ENCODE measurements around the gene CCDC152.
A peak's percentile ranks its signal among the peaks of the same experiment; 100 is the strongest.

CCDC152 gene

DNA sequence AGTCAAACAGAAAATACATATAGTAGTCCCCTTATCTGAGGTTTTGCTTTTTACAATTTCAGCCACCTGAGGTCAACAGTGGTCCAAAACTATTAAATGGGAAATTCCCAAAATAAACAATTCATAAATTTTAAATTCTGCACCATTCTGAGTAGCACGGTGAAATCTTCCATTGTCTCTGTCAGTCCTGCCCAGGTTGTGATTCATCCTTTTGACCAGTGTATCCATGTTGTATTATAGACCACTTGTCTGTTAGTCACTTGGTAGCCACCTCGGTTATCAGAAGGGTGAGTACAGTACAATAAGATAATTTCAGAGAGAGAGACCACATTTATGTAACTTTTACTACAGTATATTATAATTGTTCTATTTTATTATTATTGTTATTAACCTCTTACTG, 2.8 kb downstream of the CCDC152 start:
- H3K4me3 ChIP-seq (ENCODE audit: low read depth, low read length) = no peak overlapping the region
- DNase-seq (ENCODE audit: low read depth) = no peak
- TF ChIP-seq, protein P1, sequence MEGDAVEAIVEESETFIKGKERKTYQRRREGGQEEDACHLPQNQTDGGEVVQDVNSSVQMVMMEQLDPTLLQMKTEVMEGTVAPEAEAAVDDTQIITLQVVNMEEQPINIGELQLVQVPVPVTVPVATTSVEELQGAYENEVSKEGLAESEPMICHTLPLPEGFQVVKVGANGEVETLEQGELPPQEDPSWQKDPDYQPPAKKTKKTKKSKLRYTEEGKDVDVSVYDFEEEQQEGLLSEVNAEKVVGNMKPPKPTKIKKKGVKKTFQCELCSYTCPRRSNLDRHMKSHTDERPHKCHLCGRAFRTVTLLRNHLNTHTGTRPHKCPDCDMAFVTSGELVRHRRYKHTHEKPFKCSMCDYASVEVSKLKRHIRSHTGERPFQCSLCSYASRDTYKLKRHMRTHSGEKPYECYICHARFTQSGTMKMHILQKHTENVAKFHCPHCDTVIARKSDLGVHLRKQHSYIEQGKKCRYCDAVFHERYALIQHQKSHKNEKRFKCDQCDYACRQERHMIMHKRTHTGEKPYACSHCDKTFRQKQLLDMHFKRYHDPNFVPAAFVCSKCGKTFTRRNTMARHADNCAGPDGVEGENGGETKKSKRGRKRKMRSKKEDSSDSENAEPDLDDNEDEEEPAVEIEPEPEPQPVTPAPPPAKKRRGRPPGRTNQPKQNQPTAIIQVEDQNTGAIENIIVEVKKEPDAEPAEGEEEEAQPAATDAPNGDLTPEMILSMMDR (IDR thresholded peaks at IDR 0.05; ENCODE audit: low read depth, low read length, missing control alignments) = no peak
- in situ Hi-C loops (cut with HindIII; ENCODE audit: low sequenced_read_pairs) = no loop called here

DNA sequence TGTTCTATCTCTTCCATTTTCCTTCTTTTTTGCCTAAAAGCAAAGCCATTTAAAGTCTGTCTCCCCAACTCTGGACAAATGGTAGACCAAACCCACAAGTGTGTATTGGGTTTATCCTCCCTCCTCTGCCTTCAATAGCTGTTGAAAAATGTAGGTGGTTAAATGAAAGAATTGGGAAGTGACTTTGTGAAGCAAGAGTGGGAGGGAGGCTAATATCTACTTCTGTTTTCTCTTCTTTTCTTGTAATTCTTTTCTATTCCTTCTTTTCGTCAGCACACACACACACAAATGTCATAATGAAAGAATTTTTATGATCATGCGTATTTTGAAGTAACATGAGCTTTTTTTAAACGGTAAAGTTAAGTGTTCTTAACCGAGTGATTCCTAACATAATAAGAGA, 3.8 kb downstream of the CCDC152 start:
- in situ Hi-C loops (cut with HindIII; ENCODE audit: low sequenced_read_pairs) = no loop called here
- no peak overlapping the region for H3K4me3 ChIP-seq (ENCODE audit: low read depth, low read length)
- DNase-seq (ENCODE audit: low read depth) = no peak
- TF ChIP-seq, protein P1 (IDR thresholded peaks at IDR 0.05; ENCODE audit: low read depth, low read length, missing control alignments) = no peak

DNA sequence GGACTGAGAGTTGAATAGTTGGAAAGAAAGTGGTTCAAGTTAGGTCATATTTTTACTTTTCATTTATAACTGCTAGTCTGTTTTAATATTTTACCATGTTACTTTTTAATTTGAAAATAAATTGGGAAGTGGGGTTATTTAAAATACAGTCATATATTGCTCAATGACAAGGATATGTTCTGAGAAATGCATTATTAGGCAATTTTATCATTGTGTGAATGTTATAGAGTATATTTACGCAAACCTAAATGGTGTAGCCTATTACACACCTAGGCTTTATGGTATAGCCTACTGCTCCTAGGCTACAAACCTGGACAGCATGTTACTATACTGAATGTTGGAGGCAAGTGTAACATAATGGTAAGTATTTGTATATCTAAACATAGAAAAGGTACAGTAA, 5.2 kb downstream of the CCDC152 start:
- no peak for DNase-seq (ENCODE audit: low read depth)
- no peak overlapping the region for H3K4me3 ChIP-seq (ENCODE audit: low read depth, low read length)
- TF ChIP-seq, protein P1 (IDR thresholded peaks at IDR 0.05; ENCODE audit: low read depth, low read length, missing control alignments) = no peak
- in situ Hi-C loops (cut with HindIII; ENCODE audit: low sequenced_read_pairs) = no loop called here

GRCh38 chr5:42767491-42768105, 11.0 kb downstream of the CCDC152 start:
- TF ChIP-seq, protein P1 (IDR thresholded peaks at IDR 0.05; ENCODE audit: low read depth, low read length, missing control alignments) = peak; percentile 16
- DNase-seq (ENCODE audit: low read depth) = peak; percentile 20
- no peak overlapping the region for H3K4me3 ChIP-seq (ENCODE audit: low read depth, low read length)
- in situ Hi-C loops (cut with HindIII; ENCODE audit: low sequenced_read_pairs) = no loop called here

GRCh38 chr5:42768106-42768504, 11.5 kb downstream of the CCDC152 start:
- H3K4me3 ChIP-seq (ENCODE audit: low read depth, low read length) = no peak overlapping the region
- no peak for DNase-seq (ENCODE audit: low read depth)
- TF ChIP-seq, protein P1 (IDR thresholded peaks at IDR 0.05; ENCODE audit: low read depth, low read length, missing control alignments) = no peak
- in situ Hi-C loops (cut with HindIII; ENCODE audit: low sequenced_read_pairs) = no loop called here

DNA sequence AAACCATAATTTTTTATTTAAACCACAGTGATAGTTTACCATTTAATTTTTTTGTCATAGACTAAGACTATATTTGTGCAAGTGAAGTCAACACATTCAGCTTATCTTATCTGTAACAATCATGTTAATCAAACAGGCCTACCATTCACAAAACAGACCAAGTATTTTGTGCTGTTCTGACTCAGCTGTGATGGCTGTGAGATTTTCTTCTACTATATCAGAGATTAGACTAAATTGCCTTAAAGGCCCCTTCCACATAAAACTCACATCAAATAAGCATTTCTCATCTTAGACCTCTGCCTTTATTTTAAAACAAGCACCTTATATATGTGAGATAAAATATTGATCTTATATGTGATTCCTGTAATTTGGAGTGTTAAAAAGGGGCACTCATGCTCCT, 13.4 kb downstream of the CCDC152 start:
- TF ChIP-seq, protein P1 (IDR thresholded peaks at IDR 0.05; ENCODE audit: low read depth, low read length, missing control alignments) = no peak
- H3K4me3 ChIP-seq (ENCODE audit: low read depth, low read length) = no peak overlapping the region
- no peak for DNase-seq (ENCODE audit: low read depth)
- in situ Hi-C loops (cut with HindIII; ENCODE audit: low sequenced_read_pairs) = no loop called here
